ENCODE results near the gene FAM83D. TPM values are rescaled to one million over a fixed set of nuclear protein-coding genes. Genes with fewer than 3 reads are reported as not detected.

The FAM83D gene
- total RNA-seq, 4 donors from 2014 or later: 0.93 to 3.2 (median 1.3) TPM

DNA sequence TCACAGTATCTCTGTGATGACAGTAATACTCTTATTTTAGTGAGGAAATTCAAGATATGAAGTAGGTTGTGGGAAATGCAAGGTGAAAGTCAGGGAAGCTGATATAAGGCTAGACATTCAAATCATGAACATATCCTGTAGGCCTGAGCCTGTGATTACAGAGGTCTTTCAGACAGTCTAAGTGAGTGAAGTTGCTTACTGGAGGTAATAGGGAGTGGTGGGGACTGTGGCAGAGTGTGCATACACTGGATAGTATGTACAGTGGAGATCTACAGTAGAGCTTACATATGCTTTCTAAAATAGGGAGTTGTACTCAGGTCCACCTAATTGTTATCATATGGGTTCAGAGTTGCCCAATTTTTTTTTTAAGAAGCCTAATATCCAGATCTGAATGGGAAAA is 39.0 kb downstream of the FAM83D start:
- TF ChIP-seq, protein P1, sequence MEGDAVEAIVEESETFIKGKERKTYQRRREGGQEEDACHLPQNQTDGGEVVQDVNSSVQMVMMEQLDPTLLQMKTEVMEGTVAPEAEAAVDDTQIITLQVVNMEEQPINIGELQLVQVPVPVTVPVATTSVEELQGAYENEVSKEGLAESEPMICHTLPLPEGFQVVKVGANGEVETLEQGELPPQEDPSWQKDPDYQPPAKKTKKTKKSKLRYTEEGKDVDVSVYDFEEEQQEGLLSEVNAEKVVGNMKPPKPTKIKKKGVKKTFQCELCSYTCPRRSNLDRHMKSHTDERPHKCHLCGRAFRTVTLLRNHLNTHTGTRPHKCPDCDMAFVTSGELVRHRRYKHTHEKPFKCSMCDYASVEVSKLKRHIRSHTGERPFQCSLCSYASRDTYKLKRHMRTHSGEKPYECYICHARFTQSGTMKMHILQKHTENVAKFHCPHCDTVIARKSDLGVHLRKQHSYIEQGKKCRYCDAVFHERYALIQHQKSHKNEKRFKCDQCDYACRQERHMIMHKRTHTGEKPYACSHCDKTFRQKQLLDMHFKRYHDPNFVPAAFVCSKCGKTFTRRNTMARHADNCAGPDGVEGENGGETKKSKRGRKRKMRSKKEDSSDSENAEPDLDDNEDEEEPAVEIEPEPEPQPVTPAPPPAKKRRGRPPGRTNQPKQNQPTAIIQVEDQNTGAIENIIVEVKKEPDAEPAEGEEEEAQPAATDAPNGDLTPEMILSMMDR (IDR thresholded peaks at IDR 0.05): no peak
- no peak for ATAC-seq (ENCODE audit: low FRiP score)

DNA sequence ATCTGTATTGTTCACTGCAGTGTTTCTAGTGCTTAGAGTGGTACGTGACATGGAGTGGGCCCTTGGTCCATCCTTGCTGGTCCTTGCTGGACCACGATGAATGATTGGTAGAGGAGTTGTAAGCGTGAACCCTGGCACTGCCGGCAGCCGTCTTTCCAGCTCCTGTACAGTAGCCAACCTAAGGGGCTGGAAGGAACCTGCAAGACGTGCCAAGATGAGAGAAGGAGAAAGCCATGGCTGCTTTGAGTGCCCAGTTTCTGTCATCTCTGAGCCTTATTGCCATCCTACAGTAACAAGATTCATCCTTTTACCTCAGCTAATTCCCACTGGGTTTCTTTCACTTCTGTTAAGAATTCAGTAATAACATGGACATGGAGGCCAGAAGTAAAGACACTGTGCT is 41.9 kb downstream of the FAM83D start:
- TF ChIP-seq, protein P1 (IDR thresholded peaks at IDR 0.05): no peak
- DNase-seq (ENCODE audit: low spot score) (no peak), ATAC-seq (ENCODE audit: low FRiP score) (no peak)

More for the DNA sequence above, 39.0 kb downstream of the FAM83D start:
- no peak for DNase-seq (ENCODE audit: low spot score)

DNA sequence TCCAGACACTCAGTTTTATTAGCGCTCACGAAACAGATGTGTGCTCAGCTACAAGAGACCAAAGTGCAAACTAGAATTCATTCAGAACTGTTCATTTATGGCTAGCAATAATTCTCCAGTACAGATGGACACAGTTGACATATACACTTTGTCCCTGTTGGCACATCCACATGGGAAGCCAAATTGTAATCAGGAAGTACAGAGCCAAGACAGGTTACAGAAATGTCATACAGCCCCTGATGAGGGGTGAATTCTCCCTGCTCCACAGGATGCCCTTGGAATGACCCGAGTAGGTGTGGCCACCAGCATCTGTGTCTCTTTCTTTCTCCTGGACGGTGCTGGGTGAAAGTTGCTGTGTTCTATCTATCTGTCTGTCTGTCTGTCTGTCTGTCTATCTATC is 43.5 kb downstream of the FAM83D start:
- no peak for ATAC-seq (ENCODE audit: low FRiP score)
- DNase-seq (ENCODE audit: low spot score): no peak
- TF ChIP-seq, protein P1 (IDR thresholded peaks at IDR 0.05): no peak

DNA sequence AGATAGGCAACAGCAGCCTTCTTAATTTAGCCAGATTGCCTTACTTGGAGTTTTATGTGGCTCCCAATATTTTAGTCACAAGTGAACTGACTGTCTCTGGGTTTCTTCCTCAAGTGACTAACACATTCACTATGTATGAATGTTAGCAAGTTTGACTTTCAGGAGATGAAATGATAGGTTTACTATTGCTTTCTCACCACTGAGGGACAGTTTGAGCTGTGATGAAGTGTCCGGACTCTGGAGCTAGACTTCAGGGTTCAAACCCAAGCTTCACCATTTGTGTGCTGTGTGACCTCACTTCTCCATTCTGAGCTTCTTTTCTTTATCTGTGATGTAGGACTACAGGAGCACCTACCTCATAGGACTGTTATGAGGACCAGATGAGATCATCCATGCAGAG is 44.1 kb downstream of the FAM83D start:
- ATAC-seq (ENCODE audit: low FRiP score) (no peak), DNase-seq (ENCODE audit: low spot score) (no peak)
- TF ChIP-seq, protein P1 (IDR thresholded peaks at IDR 0.05): no peak

DNA sequence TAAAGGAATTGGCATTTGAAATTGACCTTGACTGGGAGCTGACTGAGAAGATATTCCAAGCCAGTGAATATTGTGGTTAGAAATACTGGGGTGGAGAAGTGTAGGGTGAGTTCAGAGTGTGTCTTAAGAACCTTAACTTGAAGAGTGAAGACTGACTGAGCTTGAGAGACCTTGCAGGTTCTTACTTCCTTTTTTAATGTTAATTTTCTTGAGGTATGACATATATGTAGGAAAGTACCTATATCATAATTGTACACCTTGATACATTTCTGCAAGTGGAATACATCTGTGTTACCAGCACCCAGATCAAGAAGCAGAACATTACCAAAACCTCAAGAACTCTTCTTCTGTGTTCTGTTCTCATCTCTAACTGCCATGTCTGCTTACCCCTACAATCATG is 46.9 kb downstream of the FAM83D start:
- ATAC-seq (ENCODE audit: low FRiP score) (no peak), DNase-seq (ENCODE audit: low spot score) (no peak)
- TF ChIP-seq, protein P1 (IDR thresholded peaks at IDR 0.05): no peak

DNA sequence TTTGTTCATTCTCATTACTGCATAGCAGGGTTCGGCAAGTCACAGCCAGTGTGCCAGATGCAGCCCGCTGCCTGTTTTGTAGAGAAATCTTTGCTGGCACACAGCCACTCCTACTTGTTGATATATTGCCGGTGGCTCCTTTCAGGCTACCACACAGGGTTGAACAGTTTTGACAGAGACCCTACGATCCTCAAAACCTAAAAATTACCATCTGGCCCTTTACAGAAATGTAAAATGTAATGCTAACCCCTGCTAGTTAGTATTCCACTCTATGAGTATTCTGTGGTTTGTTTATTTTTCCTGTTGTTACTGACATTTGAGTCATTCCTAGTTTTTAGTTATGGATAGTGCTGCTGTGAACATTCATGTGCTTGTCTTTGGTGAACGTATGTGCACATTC is 47.4 kb downstream of the FAM83D start:
- TF ChIP-seq, protein P1 (IDR thresholded peaks at IDR 0.05): no peak
- DNase-seq (ENCODE audit: low spot score) (no peak), ATAC-seq (ENCODE audit: low FRiP score) (no peak)

DNA sequence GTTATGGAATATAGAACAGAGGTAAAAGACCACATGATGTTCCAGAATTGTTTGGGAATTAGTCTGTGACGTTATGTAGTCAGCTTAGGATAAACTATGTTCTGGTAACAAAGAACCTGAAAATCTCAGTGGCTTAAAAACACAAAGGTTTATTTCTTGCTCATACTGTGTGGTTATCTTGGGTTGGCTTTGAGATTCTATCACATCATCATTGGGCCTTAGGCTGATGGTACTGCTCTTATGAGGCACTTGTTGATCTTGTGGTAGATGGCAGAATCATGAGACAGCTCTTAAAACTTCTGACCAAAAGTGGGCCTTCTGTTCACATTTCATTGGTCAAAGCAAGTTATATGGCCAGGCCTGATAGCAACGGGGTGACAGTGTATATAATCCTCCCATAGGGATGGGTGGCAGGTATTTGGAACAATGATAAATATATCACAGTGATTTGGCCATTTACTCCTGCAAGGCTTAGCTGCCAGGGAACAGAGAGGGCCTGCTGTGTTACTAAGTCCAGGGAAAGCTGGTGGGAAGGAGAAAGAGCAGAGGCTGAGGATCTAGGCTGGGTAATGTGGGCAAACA is 49.4 kb downstream of the FAM83D start:
- TF ChIP-seq, protein P1 (IDR thresholded peaks at IDR 0.05): no peak
- ATAC-seq (ENCODE audit: low FRiP score) (no peak), DNase-seq (ENCODE audit: low spot score) (no peak)
